GM23338 (cell line): ENCODE data around the gene IL19. TPM values are rescaled to one million over a fixed set of nuclear protein-coding genes. Genes with fewer than 3 reads are reported as not detected.

Experiments used
- ATAC-seq: fragments of 200-7000 bp; cut with Tn5 transposase; 3 replicates; pipeline ENCODE4 v1.9.1; 2020
- DNase-seq: peaks from one replicate; pipeline ENCODE4 v3.0.0-alpha.2; 2015; ENCODE audit warnings: low spot score
- H2AFZ ChIP-seq: fragments of 200-600 bp; sonication (generic); 2 replicates; pipeline ENCODE4 v1.8.0; 2016; ENCODE audit warnings: antibody characterized with exemption, mild to moderate bottlenecking, moderate library complexity
- H3F3A ChIP-seq: fragments of 200-600 bp; sonication (generic); replicated peaks from 2 replicates; pipeline ENCODE4 v1.8.0; 2017; ENCODE audit warnings: antibody characterized with exemption, mixed run types, low read depth
- H3K27ac ChIP-seq: fragments of 200-600 bp; sonication (generic); 2 replicates; pipeline ENCODE4 v1.6.1; 2016; ENCODE audit warnings: low read depth
- H3K27me3 ChIP-seq: fragments of 200-600 bp; sonication (generic); 2 replicates; pipeline ENCODE4 v1.8.0; 2016; ENCODE audit warnings: mild to moderate bottlenecking, mixed run types, moderate library complexity; ENCODE audit not compliant: insufficient read depth
- H3K36me3 ChIP-seq: fragments of 200-600 bp; sonication (generic); 2 replicates; pipeline ENCODE4 v1.8.0; 2016; ENCODE audit warnings: mild to moderate bottlenecking; ENCODE audit not compliant: insufficient read depth
- H3K4me1 ChIP-seq: fragments of 200-600 bp; sonication (generic); 2 replicates; pipeline ENCODE4 v1.8.0; 2016; ENCODE audit warnings: mild to moderate bottlenecking, moderate library complexity; ENCODE audit not compliant: insufficient read depth
- H3K4me2 ChIP-seq: fragments of 200-600 bp; sonication (generic); 2 replicates; pipeline ENCODE4 v1.7.1; 2017; ENCODE audit warnings: mixed run types
- H3K4me3 ChIP-seq: fragments of 200-600 bp; sonication (generic); 2 replicates; pipeline ENCODE4 v1.6.1; 2016; ENCODE audit warnings: mixed run types
- H3K79me2 ChIP-seq: fragments of 200-600 bp; sonication (generic); replicated peaks from 2 replicates; pipeline ENCODE4 v1.8.0; 2017; ENCODE audit warnings: mild to moderate bottlenecking; ENCODE audit not compliant: insufficient read depth
- H3K9me2 ChIP-seq: fragments of 200-600 bp; sonication (generic); 2 replicates; pipeline ENCODE4 v1.8.0; 2017; ENCODE audit not compliant: insufficient read depth
- H4K20me1 ChIP-seq: fragments of 200-600 bp; sonication (generic); replicated peaks from 2 replicates; pipeline ENCODE4 v1.8.0; 2017; ENCODE audit warnings: mild to moderate bottlenecking; ENCODE audit not compliant: insufficient read depth
- H3K27ac Mint-ChIP-seq: 2 replicates; pipeline ENCODE4 v1.8.0; 2020; ENCODE audit warnings: inconsistent platforms, mild to moderate bottlenecking, moderate library complexity, mixed read lengths
- H3K27me3 Mint-ChIP-seq: 3 replicates; pipeline ENCODE4 v1.8.0; 2022; ENCODE audit warnings: low read depth, mild to moderate bottlenecking, moderate library complexity, mixed read lengths, inconsistent platforms; ENCODE audit not compliant: insufficient read depth, poor library complexity
- H3K36me3 Mint-ChIP-seq: 3 replicates; pipeline ENCODE4 v1.8.0; 2021; ENCODE audit warnings: low read depth, mild to moderate bottlenecking, inconsistent platforms, moderate library complexity, mixed read lengths
- H3K4me1 Mint-ChIP-seq: 3 replicates; pipeline ENCODE4 v1.8.0; 2020; ENCODE audit warnings: mild to moderate bottlenecking, inconsistent platforms, mixed read lengths
- H3K4me3 Mint-ChIP-seq: 3 replicates; pipeline ENCODE4 v1.8.0; 2021; ENCODE audit warnings: moderate library complexity, mild to moderate bottlenecking, inconsistent platforms, mixed read lengths
- H3K9me3 Mint-ChIP-seq: 3 replicates; pipeline ENCODE4 v1.8.0; 2020; ENCODE audit warnings: moderate library complexity, mild to moderate bottlenecking, inconsistent platforms, mixed read lengths
- CTCF ChIP-seq, 2 experiments: fragments of 200-600 bp in 1 of 2; sonication (generic) in 1 of 2; conservative IDR thresholded peaks; 2 replicates each; pipeline versions ENCODE4 v1.5.1 to v1.6.1; 2016 to 2017; ENCODE audit warnings: antibody characterized with exemption in 2 of 2, low read depth in 2 of 2, mild to moderate bottlenecking in 2 of 2, moderate library complexity in 1 of 2
- NANOG ChIP-seq: IDR thresholded peaks from 2 replicates; pipeline ENCODE4 v1.6.1; 2016; ENCODE audit warnings: antibody characterized with exemption, borderline replicate concordance
- POLR2AphosphoS5 ChIP-seq: IDR thresholded peaks from 2 replicates; pipeline ENCODE4 v1.6.1; 2016; ENCODE audit warnings: antibody characterized with exemption, low read depth
- REST ChIP-seq: IDR thresholded peaks from one replicate; pipeline ENCODE4 v1.6.1; 2018; ENCODE audit warnings: antibody characterized with exemption; ENCODE audit not compliant: unreplicated experiment
- ZNF114 ChIP-seq: fragments of 250-450 bp; sonication (Bioruptor Pico); IDR thresholded peaks from 2 replicates; pipeline ENCODE4 v1.5.0; 2020; ENCODE audit warnings: mild to moderate bottlenecking, moderate library complexity
- polyA plus RNA-seq: library from polyadenylated mRNA; unstranded; fragments of >200 nt; fragmentation: Nextera tagmentation; extraction: Ambion mirVana; gene quantifications from 2 replicates; pipeline ENCODE4 v1.2.1, GENCODE V29; 2016
- total RNA-seq: library from RNA; depleted of rRNA; stranded (reverse); fragments of >200 nt; shearing (Covaris generic); gene quantifications from 2 replicates; pipeline ENCODE4 v1.2.3, GENCODE V29; 2014

The IL19 gene
- total and polyA plus RNA-seq, 2 experiments from 2014 or later: not detected

- Histone ChIP-seq H3K79me2 (no peaks in the 10 kb centered on the region), H3K4me2 (no peak within 1 kb of the TSS), H3K27me3 (no peaks in the 10 kb centered on the region), H3K4me1 (no peaks in the 10 kb centered on the region), H3K4me3 (no peak within 1 kb of the TSS), H4K20me1 (no peaks in the 10 kb centered on the region), H3K36me3 (no peaks in the 10 kb centered on the region), H3F3A (no peaks in the 10 kb centered on the region), H3K9me2 (no peaks in the 10 kb centered on the region; the same call in 1 of the 2 replicates), H2AFZ (no peak within 1 kb of the TSS), H3K27ac (no peak within 1 kb of the TSS)
- H3K4me3 Mint-ChIP-seq: no peak within 1 kb of the TSS
- peaks cover 5% of the 10 kb centered on the region for H3K27me3 Mint-ChIP-seq
- no peaks in the 10 kb centered on the region for H3K4me1 Mint-ChIP-seq
- DNase-seq (peak; percentile 91), ATAC-seq (peak; percentile 98)
- TF ChIP-seq CTCF (conservative IDR thresholded peaks at IDR 0.05; ENCODE audit: low read depth in 2 of 2) (peak; percentile 91 to 98), ZNF114 (CRISPR knock-in tag) (no peak)
- no peaks in the 10 kb centered on the region for H3K36me3 Mint-ChIP-seq
- no peak within 1 kb of the TSS for H3K27ac Mint-ChIP-seq
- H3K9me3 Mint-ChIP-seq: no peaks in the 10 kb centered on the region
These were observed 94.5 kb downstream of the IL19 start, which contains the start of gene IL20 for GRCh38 chr1:206864939-206865671. IL20 (plus strand) TSS chr1:206865623; CDS start chr1:206865853, 230 bp downstream.

- Histone ChIP-seq H2AFZ (no peak overlapping the region), H3K4me1 (no peaks in the 10 kb centered on the region), H3K9me2 (no peaks in the 10 kb centered on the region; the same call in 1 of the 2 replicates), H4K20me1 (no peaks in the 10 kb centered on the region), H3K36me3 (no peaks in the 10 kb centered on the region), H3K27me3 (no peaks in the 10 kb centered on the region), H3K27ac (no peak overlapping the region), H3K4me3 (no peak overlapping the region), H3F3A (no peaks in the 10 kb centered on the region), H3K4me2 (no peak overlapping the region), H3K79me2 (no peaks in the 10 kb centered on the region)
- Mint-ChIP-seq H3K27me3 (peaks cover 5% of the 10 kb centered on the region), H3K36me3 (no peaks in the 10 kb centered on the region), H3K4me3 (no peak overlapping the region), H3K27ac (no peak overlapping the region), H3K4me1 (no peaks in the 10 kb centered on the region), H3K9me3 (no peaks in the 10 kb centered on the region)
- no peak for DNase-seq
- TF ChIP-seq POLR2AphosphoS5 (no peak), NANOG (no peak), REST (no peak)
- ATAC-seq: no peak
These were observed 95.5 kb downstream of the IL19 start for GRCh38 chr1:206866062-206866461.
